ENCODE results near the gene STPG3. TPM values are rescaled to one million over a fixed set of nuclear protein-coding genes. Genes with fewer than 3 reads are reported as not detected.

Gene STPG3
- total and polyA plus RNA-seq, 2 of the 13 experiments (the other 11 are each of a cell fraction or from before 2014, with no cell fraction given) = not detected

DNA sequence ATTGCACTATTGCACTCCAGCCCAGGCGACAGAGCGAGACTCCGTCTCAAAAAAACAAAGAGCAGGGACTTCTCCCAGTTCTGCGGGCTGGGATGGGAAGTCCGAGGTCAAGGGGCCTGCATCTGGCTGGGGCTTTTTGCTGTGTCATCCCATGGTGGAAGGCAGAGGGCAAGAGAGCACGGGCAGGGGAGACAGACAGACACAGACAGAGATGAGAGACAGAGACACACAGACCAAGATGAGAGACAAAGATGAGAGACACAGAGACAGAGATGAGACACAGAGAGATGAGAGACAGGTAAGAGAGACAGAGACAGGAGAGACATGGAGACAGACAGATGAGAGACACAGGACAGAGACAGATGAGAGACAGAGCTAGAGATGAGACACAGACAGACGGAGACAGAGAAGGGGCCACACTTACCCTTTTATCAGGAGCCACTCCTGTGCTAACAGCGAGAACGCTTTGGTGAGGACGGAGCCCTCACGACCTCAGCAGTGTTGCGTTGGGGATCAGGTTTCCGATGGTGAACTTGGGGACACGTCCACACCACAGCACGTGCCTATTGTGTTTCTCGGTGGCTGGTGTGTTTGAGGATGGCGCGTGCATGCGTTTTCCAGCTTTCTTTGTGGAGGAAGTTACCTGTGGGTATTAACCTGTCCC, 17.6 kb downstream of the STPG3 start (continued):
- TF ChIP-seq NR2F6 (IDR thresholded peaks at IDR 0.05) = peak; percentile 41; the same call in 1 of the 2 replicates
- no peak for TF ChIP-seq NR2F6 (CRISPR knock-in tag; IDR thresholded peaks at IDR 0.05)
- TF ChIP-seq NFE2L2 (IDR thresholded peaks at IDR 0.05; ENCODE audit: low read length) = peak; percentile 89
- TF ChIP-seq NCOA1 (CRISPR knock-in tag; IDR thresholded peaks at IDR 0.05) = no peak

DNA sequence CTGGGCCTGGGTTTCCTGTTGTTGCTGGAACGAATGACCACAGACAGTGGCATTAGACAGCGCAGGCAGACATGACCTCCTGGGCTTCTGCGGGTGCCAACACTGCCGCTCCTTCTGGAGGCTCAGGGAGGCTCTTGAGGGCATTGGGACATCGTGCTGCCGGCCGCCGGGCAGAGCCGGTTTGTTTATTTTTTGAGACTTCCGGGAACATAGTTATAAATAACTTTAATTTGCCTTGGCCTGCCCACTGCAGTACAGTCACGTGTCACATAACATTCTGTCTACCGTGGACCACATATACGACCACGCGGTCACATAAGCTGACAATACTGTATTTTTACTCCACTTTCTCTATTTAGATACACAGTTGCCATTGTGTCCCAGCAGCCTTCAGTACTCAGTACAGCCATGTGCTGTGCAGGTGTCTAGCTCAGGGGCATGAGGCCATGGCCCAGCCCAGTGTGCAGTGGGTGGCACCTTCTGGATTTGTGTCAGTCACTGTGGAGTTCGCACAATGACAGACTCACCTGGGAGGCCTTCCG, 18.2 kb downstream of the STPG3 start:
- Histone ChIP-seq H2AFZ (ENCODE audit: low read length) (no peak overlapping the region), H3K36me3 (replicated peaks in 1 of 2; ENCODE audit: control insufficient read depth in 1 of 2, insufficient read depth in 2 of 2, low read length in 2 of 2) (peaks cover 20 to 39% of the 10 kb centered on the region in 2 experiments; a peak in 4 of 5 replicates), H3K4me2 (ENCODE audit: low read depth, low read length) (no peak overlapping the region), H3K4me1 (ENCODE audit: insufficient read depth, low read length) (peaks cover 19% of the 10 kb centered on the region), H3K27ac (ENCODE audit: extremely low read length, insufficient read depth, low read length) (peak overlapping the region; percentile 63), H3K4me3 (replicated peaks in 1 of 3; ENCODE audit: insufficient read depth in 1 of 3, low read depth in 2 of 3, low read length in 3 of 3) (no peak overlapping the region), H3K79me2 (ENCODE audit: insufficient read depth, low read length) (no peaks in the 10 kb centered on the region), H3K27me3 (ENCODE audit: control insufficient read depth in 1 of 2, insufficient read depth in 2 of 2, low read length in 2 of 2) (no peaks in the 10 kb centered on the region), H3K9me3 (ENCODE audit: low read length) (no peaks in the 10 kb centered on the region), H4K20me1 (ENCODE audit: insufficient read depth, low read length) (no peaks in the 10 kb centered on the region; the same call in 1 of the 2 replicates), H3K9ac (ENCODE audit: insufficient read depth, low read depth, low read length) (no peak overlapping the region)
- ATAC-seq = no peak
- WGBS (ENCODE audit: low lambda C conversion rate) = 99% methylated on average over 16 of the region's 17 CpGs
- BruUV-seq (replicated peaks) = no TSS peak
- DNase-seq (ENCODE audit: low spot score) = no peak
- FAIRE-seq = no peak
- ChIA-PET POLR2A (interaction anchor here (1.1 to 3.4 kb wide), 3 partner anchors 8 to 29 kb away, joined by 3 to 11 read pairs (median 11); partner anchors contain the start of genes TOR4A and TUBB4B), CTCF (ENCODE audit: low intra/inter-chr PET ratio, low total read pairs) (no interaction called here)
- intact Hi-C loops (cut with micrococcal nuclease; ENCODE audit: unreplicated experiment) (no loop called here), in situ Hi-C loops (cut with HindIII; ENCODE audit: extremely low pct_ligation_motif_present, low pct_unique_long_range_greater_than_20kb) (no loop called here)
- TF ChIP-seq, protein P1, sequence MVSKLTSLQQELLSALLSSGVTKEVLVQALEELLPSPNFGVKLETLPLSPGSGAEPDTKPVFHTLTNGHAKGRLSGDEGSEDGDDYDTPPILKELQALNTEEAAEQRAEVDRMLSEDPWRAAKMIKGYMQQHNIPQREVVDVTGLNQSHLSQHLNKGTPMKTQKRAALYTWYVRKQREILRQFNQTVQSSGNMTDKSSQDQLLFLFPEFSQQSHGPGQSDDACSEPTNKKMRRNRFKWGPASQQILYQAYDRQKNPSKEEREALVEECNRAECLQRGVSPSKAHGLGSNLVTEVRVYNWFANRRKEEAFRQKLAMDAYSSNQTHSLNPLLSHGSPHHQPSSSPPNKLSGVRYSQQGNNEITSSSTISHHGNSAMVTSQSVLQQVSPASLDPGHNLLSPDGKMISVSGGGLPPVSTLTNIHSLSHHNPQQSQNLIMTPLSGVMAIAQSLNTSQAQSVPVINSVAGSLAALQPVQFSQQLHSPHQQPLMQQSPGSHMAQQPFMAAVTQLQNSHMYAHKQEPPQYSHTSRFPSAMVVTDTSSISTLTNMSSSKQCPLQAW (CRISPR knock-in tag; IDR thresholded peaks at IDR 0.05) = no peak
- TF ChIP-seq HIVEP1 (CRISPR knock-in tag; IDR thresholded peaks at IDR 0.05) (no peak), NFIB (CRISPR knock-in tag; IDR thresholded peaks at IDR 0.05; ENCODE audit: borderline replicate concordance) (no peak), GABPA (IDR thresholded peaks at IDR 0.05; ENCODE audit: low read depth, low read length) (no peak), GABPA (CRISPR knock-in tag; IDR thresholded peaks at IDR 0.05; ENCODE audit: low read depth) (no peak), ZNF713 (CRISPR knock-in tag; IDR thresholded peaks at IDR 0.05) (no peak), SRSF4 (IDR thresholded peaks at IDR 0.05; ENCODE audit: low read depth, low read length, poor library complexity, severe bottlenecking) (no peak), TEAD3 (CRISPR knock-in tag; optimal IDR thresholded peaks at IDR 0.05; ENCODE audit: borderline replicate concordance) (no peak), HES4 (CRISPR knock-in tag; IDR thresholded peaks at IDR 0.05; ENCODE audit: borderline replicate concordance) (no peak), IRF2 (CRISPR knock-in tag; IDR thresholded peaks at IDR 0.05) (no peak), SKI (IDR thresholded peaks at IDR 0.05; ENCODE audit: partially characterized antibody) (no peak), RNF2 (conservative IDR thresholded peaks at IDR 0.05; ENCODE audit: low read depth) (no peak)
- TF ChIP-seq, protein P2, sequence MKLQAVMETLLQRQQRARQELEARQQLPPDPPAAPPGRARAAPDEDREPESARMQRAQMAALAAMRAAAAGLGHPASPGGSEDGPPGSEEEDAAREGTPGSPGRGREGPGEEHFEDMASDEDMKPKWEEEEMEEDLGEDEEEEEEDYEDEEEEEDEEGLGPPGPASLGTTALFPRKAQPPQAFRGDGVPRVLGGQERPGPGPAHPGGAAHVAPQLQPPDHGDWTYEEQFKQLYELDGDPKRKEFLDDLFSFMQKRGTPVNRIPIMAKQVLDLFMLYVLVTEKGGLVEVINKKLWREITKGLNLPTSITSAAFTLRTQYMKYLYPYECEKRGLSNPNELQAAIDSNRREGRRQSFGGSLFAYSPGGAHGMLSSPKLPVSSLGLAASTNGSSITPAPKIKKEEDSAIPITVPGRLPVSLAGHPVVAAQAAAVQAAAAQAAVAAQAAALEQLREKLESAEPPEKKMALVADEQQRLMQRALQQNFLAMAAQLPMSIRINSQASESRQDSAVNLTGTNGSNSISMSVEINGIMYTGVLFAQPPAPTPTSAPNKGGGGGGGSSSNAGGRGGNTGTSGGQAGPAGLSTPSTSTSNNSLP (IDR thresholded peaks at IDR 0.05; ENCODE audit: low read depth, low read length) = no peak
- TF ChIP-seq, protein P3, sequence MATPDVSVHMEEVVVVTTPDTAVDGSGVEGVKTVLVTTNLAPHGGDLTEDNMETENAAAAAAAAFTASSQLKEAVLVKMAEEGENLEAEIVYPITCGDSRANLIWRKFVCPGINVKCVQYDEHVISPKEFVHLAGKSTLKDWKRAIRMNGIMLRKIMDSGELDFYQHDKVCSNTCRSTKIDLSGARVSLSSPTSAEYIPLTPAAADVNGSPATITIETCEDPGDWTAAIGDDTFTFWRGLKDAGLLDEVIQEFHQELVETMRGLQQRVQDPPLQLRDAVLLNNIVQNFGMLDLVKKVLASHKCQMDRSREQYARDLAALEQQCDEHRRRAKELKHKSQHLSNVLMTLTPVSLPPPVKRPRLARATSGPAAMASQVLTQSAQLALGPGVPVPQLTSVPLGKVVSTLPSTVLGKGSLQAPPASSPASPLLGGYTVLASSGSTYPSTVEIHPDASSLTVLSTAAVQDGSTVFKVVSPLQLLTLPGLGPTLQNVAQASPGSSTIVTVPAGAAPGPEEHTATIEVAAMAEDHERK (CRISPR knock-in tag; IDR thresholded peaks at IDR 0.05; ENCODE audit: low read depth) = no peak

Measured in HepG2 (cell line).